Cerebellar cortex (tissue), 1 donor: ENCODE results near the gene NPIPB8.
"Not testable (repeated sequence)": the region's sequence is repeated elsewhere in the genome, so short reads cannot be mapped to it uniquely, and the experiment has no call there.

Source experiments
- DNase-seq: peaks from one replicate; pipeline ENCODE4 v3.0.0-alpha.2; 2015; ENCODE audit warnings: low spot score

The NPIPB8 gene

DNA sequence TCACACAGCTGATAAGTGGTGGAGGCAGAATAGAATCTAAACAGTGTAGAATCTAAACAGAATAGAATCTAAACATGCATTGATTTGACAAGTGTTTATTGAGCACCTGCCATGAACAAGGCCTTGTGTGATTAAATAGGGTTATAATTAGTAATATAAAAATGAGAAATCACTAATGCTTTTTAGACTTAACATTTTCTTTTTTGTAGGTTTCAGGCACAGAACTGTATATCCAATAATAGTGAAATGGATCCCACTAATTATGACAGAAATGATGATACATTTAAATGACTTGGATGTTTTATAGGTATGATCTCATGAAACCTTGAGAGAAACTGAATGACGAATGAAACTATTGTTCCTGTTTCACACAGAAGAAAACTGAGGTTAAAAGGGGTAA lies at the start of gene NPIPB8:
TSS of gene NPIPB8 (plus strand) at position 301 of the 400 bp plus-strand sequence. CDS start 296 bp downstream, outside the sequence.
- DNase-seq, result not testable (repeated sequence)

DNA sequence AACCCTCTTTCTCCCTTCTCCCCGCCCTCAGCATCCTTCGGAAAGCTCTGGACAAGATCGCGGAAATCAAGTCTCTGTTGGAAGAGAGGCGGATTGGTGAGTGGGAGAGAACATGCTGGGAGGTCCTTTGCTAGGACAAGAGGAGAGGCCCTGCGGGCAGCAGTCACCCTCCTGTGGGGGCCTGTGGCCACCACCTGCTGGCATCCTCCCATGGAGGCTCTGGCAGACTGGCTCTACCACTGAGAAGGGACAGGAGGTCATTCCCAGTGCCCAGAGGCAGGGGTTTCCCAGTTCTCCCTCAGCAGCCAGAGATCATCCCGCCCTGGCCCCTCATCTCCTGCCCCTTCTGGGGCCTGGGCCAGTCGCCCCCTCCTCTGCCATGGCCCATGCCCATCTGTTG lies 48.8 kb upstream of the NPIPB8 start:
- no peak for DNase-seq

- no peak for DNase-seq
These were observed 47.9 kb upstream of the NPIPB8 start for GRCh38 chr16:28589930-28590329.

DNA sequence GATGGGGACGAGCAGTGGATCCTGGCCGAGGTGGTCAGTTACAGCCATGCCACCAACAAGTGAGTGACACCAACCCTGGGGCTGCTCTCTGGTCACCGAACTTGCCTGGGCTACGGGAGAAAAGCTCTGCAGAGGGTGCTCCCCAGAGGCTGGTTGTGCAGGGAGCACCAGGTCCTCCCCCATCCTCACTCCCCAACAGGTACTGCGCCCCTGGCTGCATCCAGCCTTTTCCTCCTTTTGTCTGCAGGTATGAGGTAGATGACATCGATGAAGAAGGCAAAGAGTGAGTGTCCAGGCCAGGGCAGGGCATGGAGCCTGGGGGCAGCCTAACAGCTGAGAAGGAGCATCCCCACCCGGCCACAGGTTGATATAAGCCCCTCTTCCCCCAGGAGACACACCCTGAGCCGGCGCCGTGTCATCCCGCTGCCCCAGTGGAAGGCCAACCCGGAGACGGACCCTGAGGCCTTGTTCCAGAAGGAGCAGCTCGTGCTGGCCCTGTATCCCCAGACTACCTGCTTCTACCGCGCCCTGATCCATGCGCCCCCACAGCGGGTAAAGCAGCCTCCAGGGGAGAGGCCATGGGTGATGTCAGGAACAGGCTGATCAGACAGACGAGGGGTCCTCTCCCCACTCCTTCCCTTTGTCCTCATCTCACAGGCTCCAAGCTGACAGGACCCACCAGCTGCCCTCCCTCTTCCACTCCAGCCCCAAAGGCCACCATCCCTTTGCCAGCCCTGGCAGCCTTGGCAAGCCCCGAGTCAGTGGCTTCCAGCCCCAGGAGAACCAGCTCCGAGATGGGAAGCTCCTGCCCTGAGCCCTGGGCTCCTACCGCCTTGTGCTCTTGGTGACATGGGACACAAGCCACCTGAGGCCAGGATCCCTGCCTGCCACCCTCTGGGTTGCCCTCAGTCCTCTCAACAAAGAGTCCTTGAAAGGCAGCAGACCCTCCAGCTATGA lies 47.2 kb upstream of the NPIPB8 start:
- no peak for DNase-seq

- DNase-seq, result no peak
These were observed 46.5 kb upstream of the NPIPB8 start for GRCh38 chr16:28591355-28591754.

- no peak for DNase-seq
These were observed 45.4 kb upstream of the NPIPB8 start for GRCh38 chr16:28592511-28592910.

- no peak for DNase-seq
These were observed 44.8 kb upstream of the NPIPB8 start for GRCh38 chr16:28592979-28593553.

DNA sequence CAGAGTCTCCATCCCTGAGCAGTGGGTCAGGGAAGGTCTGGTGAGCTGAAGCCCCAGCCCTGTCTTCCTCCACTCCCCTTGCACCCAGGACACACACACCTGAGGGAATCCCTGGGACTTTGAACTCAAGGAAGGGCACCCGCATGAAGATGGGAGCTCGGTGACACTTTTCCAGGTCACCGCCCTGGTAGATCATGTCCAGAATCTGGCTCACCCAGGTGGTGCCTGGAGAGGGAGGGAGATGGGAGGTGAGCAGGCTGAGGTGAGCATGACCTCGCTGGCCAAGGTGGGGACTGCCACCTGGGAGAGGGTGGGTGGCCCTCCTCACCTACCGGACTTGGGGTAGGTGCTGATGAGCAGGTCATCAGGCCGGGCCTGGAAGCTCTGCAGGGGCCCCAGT lies 42.4 kb upstream of the NPIPB8 start:
- not testable (repeated sequence) for DNase-seq

GRCh38 chr16:28596115-28596630 lies 41.7 kb upstream of the NPIPB8 start:
- DNase-seq, result no peak

- DNase-seq, result no peak
These were observed 40.8 kb upstream of the NPIPB8 start, which contains the start of gene SULT1A2 for GRCh38 chr16:28596840-28597691. Gene SULT1A2, minus strand, starts transcription at chr16:28597050. Its CDS starts 1,120 bp downstream, at chr16:28595930.

GRCh38 chr16:28597692-28598261 lies 40.1 kb upstream of the NPIPB8 start:
- DNase-seq, result no peak

DNA sequence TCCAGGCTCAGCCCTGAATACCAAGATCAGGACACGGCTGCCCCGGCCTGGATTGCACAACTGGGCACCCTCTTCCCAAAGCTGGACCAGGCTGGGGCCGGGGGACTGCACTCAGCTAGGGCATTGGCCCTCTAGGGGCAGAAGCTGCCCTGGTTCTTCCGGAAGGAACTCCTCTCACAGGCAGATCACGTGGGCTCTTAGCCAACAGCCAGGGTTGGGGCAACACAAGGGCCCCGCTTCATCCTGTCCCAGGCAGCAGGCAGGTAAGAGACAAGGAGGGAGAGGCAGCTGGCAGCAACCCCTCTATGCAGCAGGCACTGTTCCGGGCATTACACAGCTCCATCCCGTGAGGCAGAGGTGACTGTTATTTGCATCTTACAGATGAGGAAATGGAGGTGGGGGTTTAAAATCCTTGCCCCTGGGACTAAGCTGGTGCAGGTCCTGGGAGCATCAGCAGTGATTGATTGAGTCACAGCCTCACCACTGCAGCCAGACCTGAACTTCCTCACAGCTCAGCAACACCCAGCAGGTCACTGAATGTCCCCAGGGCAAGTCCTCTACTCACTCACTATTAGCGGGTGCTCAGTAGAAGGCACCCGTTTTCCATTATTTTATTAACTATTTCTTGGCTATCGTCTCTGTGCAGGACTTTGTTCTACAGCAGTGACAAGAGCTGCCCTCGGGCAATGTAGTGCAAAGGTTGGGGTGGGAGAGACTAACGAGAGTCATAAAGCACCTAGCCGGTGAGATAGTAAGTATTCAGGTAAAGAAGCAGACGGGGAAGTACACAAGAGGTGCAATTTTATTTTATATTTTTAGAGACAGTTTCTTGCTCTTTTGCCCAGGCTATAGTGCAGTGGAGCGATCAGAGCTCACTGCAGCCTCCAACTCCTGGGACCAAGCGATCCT lies 38.2 kb upstream of the NPIPB8 start:
- not testable (repeated sequence) for DNase-seq

GRCh38 chr16:28600965-28601364 lies 36.9 kb upstream of the NPIPB8 start:
- not testable (repeated sequence) for DNase-seq

DNA sequence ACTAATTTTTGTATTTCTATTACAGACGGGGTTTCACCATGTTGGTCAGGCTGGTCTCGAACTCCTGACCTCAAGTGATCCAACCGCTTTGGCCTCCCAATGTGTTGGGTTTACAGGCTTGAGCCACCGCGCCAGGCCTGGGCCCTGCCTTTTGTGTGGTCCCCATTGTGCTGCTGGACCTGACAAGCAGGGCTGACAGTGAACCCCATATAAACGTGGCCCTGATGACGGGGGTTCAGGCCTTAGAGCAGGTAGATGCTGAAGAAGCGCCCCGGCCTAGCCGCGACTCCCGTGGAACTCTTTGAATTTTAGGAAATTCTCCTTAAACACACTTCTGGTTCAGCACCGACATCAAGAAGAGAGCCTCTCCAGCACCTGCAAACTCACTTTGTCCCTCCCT lies 36.3 kb upstream of the NPIPB8 start:
- not testable (repeated sequence) for DNase-seq

DNA sequence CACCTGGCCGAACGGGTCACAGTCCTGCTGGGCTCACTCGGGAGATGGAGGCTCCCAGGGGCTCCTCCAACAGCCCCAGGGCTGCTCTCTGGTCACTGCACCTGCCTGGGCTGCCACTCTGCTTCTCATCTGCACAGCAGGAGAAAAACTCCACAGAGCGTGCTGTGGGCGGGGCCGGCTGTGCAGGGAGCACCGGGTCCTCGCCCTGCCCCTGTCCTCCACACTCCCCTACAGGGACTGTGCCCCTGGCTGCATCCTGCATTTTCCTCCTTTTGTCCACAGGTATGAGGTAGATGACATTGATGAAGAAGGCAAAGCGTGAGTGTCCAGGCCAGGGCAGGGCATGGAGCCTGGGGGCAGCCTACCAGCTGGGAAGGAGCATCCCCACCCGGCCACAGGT lies 35.8 kb upstream of the NPIPB8 start:
- not testable (repeated sequence) for DNase-seq

GRCh38 chr16:28602529-28602928 lies 35.3 kb upstream of the NPIPB8 start:
- DNase-seq, result no peak

DNA sequence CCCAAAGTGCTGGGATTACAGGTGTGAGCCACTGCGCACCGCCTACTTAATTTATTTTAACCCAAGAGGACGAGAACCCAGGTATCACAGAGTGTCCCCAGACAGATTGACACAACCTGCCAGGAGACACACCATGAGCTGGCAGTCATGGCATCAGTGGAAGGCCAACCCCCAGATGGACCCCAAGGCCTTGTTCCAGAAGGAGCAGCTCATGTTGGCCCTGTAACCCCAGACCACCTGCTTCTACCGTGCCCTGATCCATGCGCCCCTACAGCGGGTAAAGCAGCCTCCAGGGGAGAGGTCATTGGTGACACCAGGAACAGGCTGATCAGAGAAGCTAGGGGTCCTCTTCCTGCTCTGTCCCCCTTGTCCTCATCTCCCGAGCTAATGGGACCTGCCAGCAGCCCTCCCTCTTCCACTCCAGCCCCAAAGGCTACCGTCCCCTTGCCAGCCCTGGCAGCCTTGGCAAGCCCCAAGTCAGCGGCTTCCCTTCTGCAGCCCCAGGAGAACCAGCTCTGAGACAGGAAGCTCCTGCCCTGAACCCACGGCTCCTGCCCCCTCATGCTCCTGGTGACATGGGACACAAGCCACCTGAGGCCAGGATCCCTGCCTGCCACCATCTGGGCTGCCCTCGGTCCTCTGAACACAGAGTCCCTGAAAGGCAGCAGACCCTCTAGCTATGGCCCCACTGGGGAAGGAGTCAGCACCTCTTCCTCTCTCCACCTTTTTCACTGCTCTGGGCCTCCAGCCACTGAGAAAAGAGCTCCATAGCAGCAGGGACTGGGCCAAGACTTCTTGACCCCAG lies 34.3 kb upstream of the NPIPB8 start:
- DNase-seq, result no peak

GRCh38 chr16:28604186-28604565 lies 33.7 kb upstream of the NPIPB8 start:
- no peak for DNase-seq

- no peak for DNase-seq
These were observed 31.4 kb upstream of the NPIPB8 start for GRCh38 chr16:28606291-28607115.
